NCI-H1436 (cell line): ENCODE data around the gene MEF2A.

Experiments
- DNase-seq: peaks from one replicate; lab custom pipeline; 2025; lab: John Stamatoyannopoulos, UW

The MEF2A gene

GRCh38 chr15:99706557-99707303 is 140.9 kb downstream of the MEF2A start:
- no peak for DNase-seq

GRCh38 chr15:99707473-99708270 is 141.9 kb downstream of the MEF2A start:
- DNase-seq: no peak

DNA sequence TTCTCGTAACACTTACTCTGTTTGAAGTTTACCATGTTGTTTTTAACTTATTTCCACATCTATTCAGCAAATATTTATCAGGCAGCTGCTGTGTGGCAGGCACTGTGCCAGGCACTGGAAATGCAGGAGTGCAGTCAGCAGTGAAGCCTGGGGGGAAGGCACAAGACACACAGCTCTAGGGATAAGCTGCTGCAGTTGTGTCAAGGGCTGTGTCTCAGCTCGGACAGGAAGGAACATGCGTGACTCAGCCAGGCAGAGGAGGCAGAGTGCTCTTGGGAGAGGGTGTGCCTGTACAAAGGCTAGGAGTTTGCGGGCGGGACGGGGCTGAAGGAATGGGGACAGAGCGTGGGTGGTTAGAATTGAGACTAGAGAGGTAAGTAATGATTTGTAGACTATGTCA is 142.8 kb downstream of the MEF2A start:
- DNase-seq: no peak

GRCh38 chr15:99709243-99709986 is 143.6 kb downstream of the MEF2A start:
- DNase-seq: no peak

DNA sequence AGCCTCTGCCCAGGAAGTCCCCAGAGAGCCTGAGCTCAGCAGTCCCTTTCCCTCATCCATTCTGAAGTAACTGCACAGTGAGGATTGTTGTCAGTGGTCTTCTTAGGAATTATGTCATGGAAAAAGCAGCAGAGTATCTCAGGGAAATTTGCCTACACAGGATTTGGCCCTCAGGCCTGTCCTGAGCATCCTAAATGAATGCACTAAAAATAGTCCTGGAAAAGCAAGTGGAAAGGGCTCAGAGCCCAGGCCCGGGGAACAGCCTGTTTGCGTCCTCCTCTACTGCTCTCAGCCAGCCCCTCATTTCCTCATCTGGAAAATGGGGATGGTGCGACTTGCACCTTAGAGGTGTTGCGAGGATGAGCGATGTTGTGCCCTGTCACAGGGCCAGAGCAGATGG is 145.8 kb downstream of the MEF2A start:
- no peak for DNase-seq

GRCh38 chr15:99712415-99712814 is 146.6 kb downstream of the MEF2A start:
- no peak for DNase-seq

DNA sequence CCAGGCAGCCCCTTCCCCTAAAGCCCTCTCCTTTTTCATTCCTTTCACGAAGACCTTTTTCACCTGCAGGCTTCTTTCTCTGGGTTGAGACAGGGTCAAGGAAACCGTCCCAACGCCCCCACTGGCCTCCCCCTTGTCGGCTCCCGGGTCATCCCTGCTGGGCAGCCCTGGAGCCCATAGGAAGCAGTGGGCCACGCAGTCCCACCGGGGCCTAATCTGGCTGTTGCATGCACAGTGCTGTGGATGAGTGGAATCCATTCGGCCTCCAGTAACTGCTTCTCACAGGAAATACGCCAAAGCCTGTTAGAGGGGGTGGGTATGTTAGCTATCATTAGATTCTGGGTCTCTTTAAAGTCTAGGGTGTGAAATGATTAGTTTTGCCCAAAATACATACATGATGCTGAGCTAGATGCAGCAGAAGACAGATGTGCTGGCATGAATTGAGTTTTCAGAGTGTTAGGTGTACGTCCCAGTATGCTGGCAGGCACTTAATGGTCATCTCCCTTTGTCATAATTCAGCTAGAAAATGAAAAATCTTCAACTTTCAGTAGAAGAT is 150.8 kb downstream of the MEF2A start:
- DNase-seq: no peak

- DNase-seq: no peak
These were observed 151.6 kb downstream of the MEF2A start for GRCh38 chr15:99717161-99718009.

DNA sequence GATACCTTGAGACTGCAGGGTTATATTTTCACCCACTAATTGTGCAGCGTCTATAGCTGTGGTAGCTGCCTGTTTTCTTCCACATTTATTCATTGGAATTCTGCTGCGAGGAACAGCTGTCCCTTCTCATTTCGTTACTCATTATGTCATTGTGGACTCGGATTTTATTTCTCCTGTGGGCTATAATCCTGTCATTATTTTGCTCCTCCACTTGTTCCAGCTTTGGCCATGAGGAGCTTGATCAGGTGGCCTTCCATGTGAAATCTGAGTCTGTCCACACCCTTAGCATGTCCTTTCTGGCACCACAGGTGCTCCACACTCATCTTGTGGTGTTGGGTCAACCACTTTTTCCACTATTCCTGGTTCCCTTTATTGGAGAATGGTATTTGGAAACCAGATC is 152.6 kb downstream of the MEF2A start:
- DNase-seq: no peak

DNA sequence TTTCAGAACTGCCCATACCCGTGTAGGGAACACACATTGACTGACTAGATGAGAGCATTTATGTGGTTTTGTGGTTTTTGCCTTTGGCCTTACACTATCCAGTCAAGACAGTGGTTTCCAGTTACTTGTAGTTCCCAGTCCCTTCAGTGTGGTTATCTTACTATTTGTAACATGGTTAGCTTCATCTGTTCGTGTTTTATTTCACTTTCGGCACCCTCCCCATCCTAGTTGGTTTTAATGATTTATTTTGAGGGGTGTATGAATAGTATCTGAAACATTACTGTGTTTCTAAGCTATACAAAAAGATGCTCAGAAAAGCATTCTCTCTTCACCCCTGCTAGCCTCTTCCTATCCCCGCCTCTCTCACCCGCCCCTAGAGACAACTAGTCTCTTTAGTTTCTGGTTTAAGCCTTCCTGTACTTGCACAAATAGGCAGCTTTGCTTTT is 153.3 kb downstream of the MEF2A start:
- DNase-seq: no peak

DNA sequence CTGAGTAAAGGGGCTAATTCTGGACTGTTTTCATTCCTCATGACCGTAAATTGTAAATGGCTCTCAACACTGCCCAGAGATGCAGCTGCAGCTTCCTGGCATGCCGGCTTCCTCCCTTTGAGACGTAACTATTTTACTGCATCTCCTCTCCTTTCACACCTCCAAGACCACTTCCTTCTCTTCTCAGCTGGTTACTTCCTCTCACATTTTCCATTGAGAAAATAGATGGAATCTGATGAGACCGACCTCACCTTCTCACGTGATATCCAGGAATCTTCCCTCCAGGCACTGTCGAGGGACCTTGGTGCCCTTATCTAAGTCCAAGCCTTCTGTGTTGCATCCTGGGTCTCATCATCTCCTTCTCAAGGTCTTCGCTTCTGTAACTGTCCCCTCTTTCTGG is 154.7 kb downstream of the MEF2A start:
- no peak for DNase-seq

- DNase-seq: no peak
These were observed 155.5 kb downstream of the MEF2A start for GRCh38 chr15:99721104-99721778.

- no peak for DNase-seq
These were observed 156.1 kb downstream of the MEF2A start for GRCh38 chr15:99721896-99722295.

- no peak for DNase-seq
These were observed 156.6 kb downstream of the MEF2A start for GRCh38 chr15:99722406-99722805.

GRCh38 chr15:99726333-99726732 is 160.5 kb downstream of the MEF2A start:
- DNase-seq: no peak

DNA sequence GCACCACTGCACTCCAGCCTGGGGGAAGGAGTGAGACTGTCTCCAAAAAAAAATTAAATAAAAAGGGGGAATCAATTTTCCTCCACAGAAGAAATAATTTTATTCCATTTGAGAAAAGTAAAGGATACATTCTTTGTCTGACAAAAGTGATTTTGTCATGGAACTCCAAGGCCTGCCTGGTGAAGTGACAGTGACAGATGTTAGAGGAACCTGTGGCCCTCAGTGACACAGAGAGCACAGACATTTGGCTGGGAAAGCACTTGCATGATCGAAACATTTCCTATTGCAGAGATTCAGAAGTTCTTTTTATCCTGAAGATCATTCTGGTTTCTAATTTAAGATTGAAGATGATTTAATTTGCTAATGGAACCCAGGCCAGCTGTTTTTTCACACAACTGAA is 161.5 kb downstream of the MEF2A start:
- no peak for DNase-seq

DNA sequence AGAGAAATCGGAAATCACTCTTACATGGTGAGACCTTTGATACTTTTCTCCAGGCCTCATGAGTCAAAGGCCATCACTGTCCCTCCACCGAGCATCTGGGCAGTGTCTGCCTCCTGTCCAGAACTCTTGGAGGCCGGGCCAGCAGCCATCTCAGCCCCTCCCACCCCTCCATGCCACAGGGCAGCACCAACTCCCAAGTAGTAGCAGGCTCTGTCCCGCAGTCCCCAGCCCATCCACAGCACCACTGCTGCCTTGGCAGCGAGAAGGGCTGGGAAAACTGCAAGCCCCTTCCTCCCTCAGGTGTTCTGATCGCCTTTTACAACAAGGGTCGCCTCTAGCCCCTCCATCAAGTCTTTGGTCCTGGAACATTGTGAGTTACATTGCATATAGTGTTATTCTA is 161.9 kb downstream of the MEF2A start:
- no peak for DNase-seq

- no peak for DNase-seq
These were observed 163.1 kb downstream of the MEF2A start for GRCh38 chr15:99728916-99729315.

- no peak for DNase-seq
These were observed 163.5 kb downstream of the MEF2A start for GRCh38 chr15:99729327-99729726.

DNA sequence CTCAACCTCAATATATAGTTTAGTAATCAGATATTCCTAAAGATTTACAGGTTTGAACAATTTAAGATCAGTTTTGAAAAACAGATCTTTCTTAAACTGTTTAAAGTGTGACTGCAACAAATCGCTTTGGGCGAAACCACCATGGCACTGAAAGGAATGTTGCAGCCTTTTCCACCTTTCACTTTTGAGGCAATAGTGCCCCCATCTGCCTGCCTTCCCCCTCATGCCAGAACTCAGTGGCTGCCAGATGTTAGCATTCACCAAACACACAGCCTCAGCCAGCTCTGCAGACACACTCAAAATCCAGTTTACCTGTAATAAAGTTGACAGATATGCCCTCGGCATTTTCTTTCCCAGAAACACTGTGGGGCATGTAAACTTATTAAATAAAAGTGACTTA is 164.1 kb downstream of the MEF2A start:
- DNase-seq: no peak
